CD4-positive, alpha-beta T cell treated with Interleukin-17A for 4 hours (primary cell): ENCODE measurements around the gene RPS6KA2.
A peak's percentile ranks its signal among the peaks of the same experiment; 100 is the strongest.
"Not testable (repeated sequence)": the region's sequence is repeated elsewhere in the genome, so short reads cannot be mapped to it uniquely, and the experiment has no call there.

Source experiments
- DNase-seq: peaks from one replicate; pipeline ENCODE4 v3.0.0-alpha.2; 2020; ENCODE audit warnings: mixed read lengths

The RPS6KA2 gene

DNA sequence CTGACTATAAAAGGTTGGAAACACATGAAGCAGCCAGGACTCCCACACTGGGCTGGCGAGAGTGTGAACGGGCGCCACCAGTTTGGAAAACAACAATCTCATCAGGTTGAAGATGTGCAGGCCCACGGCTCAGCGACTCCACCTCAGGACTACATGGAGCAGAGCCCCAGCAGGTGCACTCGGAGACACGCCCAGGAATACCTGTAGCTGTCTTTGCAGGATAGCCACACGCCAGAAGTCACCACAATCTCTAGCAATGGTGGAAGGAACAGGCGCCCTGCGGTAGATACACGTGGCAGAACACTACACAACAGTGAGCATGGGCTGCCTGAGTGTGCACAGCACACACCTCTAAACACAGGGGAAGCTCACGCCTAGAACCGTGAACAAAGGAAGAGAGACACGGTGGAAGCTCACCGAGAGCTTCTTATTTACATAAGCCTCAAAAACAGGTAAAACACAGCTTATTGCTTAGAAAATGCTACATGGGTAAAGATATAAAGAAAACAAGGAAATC lies 28.7 kb upstream of the RPS6KA2 start:
- no peak for DNase-seq

DNA sequence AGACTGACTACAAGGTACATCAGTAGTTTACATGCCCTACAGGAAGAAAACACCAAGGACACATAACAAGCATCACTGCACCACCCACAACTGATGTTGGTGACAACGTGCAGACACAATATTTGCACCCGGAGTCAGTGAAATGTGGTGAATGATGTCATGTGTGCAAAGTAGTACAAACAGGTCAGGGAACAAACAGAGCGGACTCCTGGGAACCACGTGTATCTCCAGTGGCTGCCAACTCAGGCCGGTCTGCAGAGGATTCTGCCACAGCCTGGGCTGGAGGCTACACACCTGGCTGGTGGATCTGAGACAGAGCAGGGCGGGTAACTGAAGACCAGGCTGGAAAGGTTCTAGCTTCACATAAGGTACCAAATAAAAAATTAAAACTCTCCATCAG lies 28.2 kb upstream of the RPS6KA2 start:
- no peak for DNase-seq

DNA sequence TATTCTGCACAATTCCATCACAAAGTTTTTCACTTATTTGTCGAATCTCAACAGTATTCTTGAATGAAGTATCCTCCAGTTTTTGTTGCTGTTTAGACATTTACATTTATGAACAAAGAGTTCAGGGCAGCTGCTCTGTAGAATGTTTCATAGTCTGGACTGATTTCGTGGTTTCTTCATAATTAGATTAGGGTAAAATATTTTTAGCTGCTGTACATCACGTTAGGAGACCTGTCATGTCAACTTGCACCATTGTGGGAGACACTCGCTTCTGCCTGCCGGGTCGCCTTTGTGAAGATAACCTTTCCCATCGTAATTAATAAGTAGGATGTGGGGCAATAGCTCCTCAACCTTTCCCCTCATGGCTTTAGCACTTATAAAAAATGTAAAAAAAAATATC lies 27.5 kb upstream of the RPS6KA2 start:
- DNase-seq, result no peak

DNA sequence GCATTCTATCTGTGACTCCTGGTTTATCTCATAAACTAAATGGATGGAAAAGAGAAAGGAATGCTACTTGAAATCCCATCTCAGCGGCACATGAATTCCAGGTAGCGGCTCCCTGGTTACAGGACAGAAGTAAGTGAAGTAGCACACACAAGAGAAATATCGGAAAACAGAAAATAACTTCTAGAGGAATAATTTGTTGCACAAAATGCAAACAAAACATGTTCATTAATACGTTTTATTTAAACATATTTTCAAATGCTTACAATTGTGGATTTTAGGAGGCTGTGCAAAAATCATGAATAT lies 26.5 kb upstream of the RPS6KA2 start:
- no peak for DNase-seq

DNA sequence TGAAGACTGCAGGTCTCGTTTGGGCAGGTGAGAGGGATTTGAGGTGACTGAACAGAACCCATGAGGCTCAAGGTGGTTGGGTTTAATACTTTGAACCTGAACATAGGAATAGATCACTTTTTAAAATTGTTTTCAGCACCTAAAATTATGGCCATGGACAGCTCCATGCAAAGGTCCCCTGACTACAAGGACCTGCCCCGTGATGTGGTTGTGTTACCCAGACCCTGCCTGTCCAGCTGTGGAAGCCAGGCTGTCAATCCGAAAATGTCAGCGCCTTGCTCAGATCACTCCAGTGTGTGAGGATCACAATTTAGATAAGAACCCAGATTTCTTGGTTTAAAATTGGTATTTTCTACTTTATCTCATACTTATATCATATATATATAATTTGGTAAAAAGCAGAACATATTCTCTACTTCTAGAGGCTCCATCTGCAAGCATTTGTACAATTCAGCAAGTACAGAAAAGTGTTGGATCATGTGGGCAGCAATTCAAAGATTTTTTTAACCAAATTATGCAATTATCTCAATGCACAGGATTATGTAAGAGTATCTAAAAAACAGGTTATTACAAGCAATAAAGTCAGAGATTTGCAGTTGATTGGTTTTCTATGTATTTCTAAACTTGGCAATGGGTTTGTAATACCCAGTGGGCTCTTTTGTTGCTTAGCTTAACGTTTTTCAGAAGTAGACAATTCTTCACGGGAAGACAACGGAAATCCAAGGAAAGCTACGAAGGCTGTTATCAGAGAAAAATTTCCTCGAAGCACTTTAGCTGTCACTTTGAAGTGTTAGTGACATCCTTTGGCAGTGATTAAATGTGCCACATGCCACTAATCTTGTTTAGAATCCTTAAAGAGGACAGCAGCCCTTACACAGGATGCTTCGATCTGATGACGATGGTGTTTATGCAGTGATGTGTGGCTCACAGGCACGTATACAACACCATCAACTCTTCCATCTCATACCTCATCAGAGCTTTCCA lies 24.1 kb upstream of the RPS6KA2 start:
- no peak for DNase-seq

DNA sequence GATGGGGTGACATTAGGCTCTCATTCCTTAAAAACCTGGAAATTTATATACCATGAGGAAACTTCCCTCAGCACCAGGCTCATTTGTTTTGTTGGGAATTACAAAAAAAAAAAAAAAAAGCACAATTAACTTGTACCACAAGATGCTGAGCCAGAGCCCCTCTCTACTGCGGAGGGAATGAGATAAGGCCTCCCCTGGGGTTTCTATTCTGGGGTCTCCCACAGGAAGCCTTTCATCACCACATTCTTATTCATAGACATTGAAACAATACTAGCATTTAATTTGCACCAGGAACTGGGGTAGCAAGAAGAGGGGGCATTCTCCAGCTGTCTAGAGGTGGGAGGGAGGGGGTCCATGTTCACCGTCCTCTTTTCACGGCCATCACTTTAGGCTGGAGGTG lies 23.0 kb upstream of the RPS6KA2 start:
- DNase-seq, result no peak

DNA sequence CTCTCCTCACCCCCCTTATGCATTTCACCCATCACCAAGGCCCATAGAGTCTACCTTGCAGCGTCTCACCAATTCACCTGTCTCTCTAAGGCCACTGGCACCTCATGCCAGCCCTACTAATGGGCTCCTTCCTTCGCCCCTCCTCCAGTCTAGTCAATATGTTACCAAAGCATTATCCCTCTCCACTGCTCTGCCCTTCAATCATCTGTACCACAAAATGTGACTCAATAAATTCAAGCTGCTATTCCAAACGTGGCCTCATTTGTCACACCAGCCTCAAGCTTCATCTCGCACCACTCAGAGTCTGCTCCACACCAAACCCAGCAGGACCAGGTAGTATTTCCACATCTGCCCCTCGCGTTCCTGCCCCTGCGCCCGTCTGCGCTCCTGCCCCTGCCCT lies 21.8 kb upstream of the RPS6KA2 start:
- DNase-seq, result no peak

DNA sequence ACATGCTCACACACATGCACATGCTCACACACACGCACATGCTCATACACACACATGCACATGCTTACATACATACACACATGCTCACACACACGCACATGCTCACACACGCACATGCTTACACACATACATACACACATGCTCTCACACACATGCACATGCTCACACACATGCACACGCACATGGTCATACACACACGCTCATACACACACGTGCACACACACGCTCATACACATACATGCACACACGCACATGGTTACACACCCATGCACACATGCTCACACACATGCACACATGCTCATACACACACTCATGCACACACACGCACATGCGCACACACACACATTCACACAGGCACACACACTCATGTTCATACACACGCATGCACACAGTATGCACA lies 20.8 kb upstream of the RPS6KA2 start:
- no peak for DNase-seq

DNA sequence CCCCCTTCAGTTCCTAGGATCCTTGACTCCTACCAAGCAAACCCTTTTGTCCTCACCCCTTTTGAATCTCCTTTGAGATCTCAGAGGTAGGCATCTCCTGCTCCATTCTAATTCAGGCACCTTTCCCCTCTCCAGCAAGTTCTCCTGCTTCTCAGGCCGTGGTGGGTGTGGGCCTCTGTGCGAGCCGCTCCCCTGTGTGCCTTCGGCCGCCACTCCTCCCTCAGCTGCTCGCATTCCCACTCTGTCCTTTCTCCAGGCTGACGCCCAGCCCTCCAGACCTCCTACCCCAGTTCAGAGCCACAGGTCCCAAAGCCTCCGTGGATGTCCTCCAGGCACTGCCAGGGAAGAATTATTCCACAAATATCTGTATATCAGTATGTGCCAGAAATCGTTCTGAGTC lies 19.7 kb upstream of the RPS6KA2 start:
- DNase-seq, result no peak

DNA sequence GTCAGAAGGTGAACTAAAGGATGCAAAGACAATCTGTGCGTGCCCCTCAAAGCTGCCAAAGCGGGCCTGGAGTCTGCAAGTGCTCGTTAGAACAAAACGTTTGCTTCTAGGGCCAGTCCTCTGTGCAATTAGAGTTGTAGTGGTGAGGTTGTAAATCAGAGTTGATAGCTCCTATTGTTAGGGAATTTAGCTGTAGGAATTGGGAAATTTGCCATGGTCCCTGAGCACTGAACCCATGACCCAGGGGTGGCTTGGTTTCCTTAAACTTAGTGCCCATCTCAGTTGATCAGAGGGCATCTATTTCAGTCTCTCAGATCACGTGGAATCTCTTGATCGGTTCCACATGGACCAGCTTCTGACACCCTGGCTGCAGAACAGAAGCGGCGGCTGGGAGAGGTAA lies 18.8 kb upstream of the RPS6KA2 start:
- no peak for DNase-seq

DNA sequence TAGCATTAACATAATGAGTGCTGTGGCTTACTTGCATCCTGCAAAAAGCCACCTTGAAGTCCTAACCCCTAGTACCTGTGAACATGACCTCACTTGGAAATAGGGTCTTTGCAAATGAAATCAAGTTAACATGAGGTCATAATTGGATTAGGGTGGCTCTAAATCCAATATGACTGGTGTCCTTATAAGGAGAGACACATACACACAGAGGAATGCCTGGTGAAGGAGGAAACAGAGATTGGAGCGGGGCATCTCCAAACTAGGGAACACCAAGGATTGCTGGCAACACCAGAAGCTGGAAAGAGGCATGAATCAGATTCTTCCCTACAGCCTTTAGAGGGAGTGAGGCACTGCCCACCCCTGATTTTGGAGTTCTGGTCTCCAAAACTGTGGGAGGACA lies 17.6 kb upstream of the RPS6KA2 start:
- no peak for DNase-seq

DNA sequence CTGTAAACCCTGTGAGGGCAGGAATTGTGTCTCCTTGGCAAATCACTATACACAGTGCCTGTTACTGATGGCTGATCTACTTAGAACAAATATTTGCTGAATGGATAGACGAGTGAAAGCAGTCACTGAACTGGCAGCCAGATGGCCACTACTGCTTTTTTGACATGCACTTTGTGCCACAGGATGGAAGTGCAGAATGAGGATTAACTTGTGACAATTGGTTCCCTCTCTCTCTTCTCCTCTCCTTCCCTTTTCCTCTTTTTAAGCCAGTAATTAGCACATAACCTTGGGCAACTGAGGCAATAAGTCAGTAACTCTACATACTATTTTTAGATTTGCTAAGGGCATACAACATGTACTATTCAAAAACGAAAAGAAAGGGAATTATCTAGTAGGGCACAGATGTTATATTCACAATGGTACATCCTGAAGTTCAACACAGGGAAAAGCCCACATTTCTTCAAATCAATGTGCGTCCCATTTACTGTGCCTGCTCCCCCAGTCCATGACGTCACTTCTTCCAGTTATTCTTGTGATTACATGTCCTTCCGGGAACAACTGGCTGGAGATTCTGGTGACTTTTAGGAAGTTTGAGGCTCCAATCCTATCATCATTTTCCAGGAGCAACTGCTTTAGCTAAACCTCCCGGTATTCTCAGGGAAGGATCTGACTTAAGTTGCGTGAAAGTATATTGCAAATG lies 17.0 kb upstream of the RPS6KA2 start:
- no peak for DNase-seq

DNA sequence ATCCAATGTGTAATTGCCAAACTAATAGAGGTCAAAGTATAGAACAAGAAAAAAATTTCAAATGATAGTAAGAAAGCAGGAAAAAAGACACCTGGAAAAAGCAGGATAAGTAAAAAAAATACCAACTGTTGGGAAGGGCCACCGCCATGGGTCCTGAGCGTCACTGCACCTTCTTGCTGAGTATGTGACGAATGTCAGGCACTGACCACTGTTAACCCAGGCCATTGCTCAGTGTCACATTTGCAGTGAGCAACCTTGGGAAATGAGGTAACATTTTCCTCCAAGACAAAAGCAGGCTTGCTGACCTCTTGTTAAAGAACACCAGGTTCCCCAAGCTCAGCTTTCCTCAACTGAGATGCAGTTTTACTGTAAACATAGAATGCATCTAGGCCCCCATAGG lies 15.6 kb upstream of the RPS6KA2 start:
- DNase-seq, result no peak

DNA sequence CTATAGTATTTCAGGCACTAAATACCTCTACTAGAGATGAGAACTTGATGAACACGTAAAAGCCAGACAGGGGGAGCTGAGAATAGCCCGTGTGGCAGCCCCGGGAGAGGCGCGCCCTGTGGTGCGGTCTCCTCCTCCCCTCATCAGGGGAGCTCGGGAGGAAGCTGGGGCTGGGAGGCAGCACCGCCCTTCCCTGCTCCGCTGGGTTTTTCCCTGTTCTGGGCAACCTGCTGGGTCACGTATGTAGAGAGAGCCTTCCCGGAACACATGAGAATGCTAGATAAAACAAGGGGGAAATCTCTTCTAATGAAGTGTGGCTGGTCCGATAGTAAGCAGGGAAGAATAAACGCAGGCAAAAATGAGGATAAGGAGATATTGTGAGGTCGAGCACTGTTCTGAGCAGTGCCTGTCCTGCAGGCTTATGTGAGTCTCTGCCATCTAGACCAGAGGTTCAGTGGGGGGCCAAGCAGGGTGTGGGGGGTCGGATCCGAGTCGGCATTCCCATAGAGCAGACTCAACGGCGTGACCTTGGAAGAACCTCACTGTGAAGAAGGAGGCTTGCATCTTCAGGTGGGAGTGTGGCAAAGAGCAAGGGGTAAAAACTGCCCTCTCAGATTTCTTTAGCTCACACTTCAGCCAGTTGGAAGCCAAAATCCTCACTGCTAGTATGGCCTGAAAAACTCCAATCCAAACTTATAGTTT lies 13.4 kb upstream of the RPS6KA2 start:
- DNase-seq, result peak; percentile 25

DNA sequence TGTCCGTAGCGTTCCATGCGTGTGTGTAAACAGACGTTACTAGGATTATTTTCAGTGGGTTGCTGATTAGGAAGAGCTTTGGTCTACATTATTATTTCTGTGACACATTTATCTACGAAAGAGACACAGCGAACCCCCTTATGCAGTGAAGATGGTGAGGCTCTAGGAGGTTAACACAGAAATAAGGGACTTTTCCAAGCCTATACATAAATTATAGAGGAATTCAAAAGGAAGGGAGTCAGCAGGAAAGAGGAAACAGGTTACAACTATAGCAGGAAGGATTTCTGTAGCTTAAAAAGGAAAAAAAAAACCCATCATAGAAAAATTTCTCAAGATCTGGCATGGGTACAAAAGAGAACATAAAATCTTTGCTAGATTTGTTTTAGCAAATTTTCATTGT lies 12.9 kb upstream of the RPS6KA2 start:
- DNase-seq, result no peak

DNA sequence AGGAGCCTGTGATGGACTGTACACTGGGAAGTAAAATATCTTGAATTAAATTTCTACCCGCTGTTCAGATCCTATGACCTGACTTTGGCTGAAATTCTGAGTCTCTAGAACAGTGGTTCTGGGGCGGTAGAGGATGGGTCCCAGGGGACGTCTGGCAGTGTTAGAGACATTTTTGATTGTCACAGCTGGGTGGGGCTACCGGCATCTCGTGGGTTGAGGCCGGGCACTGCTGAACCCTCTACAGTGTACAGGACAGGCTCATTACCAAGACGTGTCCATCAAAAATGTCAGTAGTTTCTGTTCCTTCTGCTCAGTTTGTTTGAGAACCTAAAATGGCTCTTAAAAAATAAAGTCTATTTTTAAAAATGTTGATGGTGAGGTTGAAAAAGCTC lies 11.5 kb upstream of the RPS6KA2 start:
- no peak for DNase-seq

DNA sequence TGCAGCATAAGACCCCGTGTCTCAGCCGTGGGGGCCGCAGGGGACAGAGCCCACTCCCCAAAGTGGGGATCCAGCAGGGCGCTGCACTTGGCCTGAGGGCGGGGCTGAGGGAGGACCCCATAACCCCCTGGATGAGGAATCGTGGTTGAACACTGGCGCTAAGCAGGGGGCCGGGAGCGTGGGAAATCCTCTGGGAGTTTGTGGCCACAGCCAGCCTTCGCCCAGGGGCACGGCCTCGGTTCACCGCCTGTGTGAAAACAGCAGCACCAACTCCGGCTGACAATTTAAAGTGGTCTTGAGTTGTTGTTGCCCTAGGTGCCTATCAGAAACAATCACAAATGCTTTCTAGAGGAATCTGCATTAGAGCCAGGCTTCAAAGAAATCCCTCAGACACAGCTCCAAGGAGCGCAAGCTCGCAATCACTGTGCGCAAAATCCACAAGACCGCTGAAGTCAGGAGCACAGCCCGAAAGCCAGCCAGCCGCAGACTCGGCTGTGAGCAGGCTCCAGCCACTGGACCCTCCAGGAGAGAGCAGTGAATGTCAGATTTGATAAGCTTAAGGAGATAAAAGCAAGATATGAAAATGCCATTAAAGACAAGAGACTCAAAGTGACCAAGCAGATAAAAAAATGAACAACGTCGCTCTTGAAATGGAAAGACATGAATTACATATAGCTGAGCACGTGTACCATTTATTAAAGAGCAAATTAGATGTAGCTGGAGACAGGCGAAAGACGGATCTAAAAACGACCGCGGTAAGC lies 10.9 kb upstream of the RPS6KA2 start:
- DNase-seq, result no peak

DNA sequence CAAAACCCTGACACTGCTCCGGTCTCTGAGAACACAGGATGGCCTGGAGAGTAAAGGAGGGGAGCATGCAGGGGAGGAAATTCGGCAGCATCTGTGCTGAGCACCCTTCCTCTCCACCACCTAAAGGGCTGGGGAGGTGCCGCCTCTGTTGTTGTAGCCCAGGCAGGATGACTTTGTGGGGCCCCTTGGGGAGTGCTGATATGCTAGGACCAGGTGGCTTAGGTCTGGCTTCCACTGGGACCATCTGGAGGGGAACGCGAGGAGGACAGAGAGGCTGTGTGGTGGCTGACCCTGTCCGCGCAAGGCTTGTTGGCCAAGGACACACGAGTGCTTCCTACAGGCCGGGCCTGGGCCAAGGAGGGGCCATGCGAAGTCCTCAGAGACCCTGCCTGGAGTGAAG lies 9.9 kb upstream of the RPS6KA2 start:
- no peak for DNase-seq

DNA sequence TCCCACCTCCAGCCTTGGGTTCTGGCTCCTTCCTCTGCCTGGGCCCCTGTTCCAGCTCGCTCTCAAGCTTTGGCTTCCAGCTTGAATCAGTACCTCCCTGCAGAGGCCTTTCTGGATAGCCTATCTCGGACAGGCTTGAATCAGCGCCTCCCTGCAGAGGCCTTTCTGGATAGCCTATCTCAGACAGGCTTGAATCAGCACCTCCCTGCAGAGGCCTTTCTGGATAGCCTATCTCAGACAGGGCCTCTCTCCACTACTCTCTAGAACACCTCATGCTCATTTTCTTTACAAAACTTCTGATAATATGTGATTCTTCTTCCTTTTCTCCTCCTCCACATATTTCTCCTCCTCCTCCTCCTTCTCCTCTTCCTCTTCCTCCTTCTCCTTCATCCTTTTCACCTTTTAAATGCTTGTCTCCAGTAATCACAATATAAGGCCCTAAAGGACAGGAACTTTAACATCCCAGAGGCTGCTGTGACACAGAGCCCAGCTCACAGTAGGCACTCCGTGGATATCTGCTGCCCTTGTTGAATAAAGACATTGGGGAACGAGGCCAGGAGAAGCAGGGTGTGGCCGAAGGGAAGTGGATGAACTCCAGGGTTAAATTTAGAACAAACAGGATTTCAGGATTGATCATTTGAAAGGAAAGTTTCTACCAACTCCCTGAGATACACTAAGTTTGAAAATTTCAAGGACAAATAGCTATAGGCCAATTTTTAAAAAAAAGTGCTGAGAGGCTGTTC lies 9.3 kb upstream of the RPS6KA2 start:
- DNase-seq, result no peak

DNA sequence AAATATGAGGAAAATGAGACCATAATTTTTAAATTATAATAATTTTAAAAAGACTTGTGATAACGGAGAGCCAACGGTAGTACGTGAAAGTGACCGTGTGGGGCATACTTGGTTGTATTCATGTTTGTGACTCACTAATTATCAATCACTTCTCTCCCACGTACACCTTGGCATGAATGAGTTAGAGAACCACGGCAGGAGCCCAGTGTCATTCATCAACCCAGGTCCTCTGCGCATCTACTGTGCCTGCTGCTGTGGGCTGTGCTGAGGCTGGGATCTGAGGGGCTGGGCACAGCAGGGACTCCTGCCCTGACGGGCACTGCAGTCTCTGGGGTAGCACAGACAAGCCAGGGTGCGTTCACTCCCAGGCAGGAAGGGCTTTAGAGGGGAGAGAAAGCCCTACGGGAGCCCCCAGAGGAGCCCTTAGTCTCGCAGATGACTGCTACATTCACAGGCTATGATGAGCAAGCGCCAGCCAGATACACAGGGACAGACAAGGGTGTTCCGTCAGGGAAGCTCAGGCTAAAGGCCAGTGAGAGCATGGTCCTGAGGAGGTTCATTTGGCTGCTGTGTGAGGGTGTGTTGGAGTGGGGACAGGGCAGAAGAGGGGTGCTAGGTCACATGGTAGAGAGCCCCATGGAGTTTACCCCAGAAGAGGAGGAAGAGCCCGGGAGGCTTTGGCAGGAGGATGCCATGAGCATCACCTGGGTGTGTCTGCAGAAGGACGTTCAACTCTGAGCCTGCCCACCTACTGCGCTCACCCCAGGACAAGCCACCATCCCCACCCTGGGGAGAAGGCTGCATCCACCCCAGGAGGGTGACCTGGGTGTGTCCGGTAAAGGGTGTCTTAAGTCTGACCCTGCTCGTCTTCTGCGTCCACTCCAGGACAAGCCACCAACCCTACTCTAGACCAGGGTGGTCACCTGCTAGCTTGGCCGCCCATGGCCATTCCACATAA lies 8.2 kb upstream of the RPS6KA2 start:
- DNase-seq, result no peak

DNA sequence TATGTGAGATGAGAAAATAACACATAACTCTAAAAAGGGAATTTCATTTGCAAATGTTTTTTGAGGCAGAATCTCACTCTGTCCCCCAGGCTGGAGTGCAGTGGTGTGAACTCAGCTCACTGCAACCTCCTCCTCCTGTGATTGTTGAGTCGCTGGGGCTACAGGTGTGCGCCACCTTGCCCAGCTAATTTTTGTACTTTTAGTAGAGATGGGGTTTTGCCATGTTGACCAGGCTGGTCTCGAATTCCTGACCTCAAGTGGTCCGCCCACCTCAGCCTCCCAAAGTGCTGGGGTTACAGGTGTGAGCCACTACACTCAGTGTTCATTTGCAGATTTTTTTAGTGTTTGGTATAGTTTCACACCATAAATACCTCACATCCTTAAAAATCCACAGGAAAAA lies 7.5 kb upstream of the RPS6KA2 start:
- DNase-seq, result not testable (repeated sequence)
